NCI-H1105 (cell line): Measurements from ENCODE around the gene LRRC42.
A peak's percentile ranks its signal among the peaks of the same experiment; 100 is the strongest.

ENCODE experiments used
- DNase-seq: peaks from one replicate; lab custom pipeline; 2025; lab: John Stamatoyannopoulos, UW

Gene LRRC42

GRCh38 chr1:53942127-53942957 is 3.8 kb upstream of the LRRC42 start:
- no peak for DNase-seq

- DNase-seq, result no peak
Observed at GRCh38 chr1:53943090-53943489, 3.1 kb upstream of the LRRC42 start.

DNA sequence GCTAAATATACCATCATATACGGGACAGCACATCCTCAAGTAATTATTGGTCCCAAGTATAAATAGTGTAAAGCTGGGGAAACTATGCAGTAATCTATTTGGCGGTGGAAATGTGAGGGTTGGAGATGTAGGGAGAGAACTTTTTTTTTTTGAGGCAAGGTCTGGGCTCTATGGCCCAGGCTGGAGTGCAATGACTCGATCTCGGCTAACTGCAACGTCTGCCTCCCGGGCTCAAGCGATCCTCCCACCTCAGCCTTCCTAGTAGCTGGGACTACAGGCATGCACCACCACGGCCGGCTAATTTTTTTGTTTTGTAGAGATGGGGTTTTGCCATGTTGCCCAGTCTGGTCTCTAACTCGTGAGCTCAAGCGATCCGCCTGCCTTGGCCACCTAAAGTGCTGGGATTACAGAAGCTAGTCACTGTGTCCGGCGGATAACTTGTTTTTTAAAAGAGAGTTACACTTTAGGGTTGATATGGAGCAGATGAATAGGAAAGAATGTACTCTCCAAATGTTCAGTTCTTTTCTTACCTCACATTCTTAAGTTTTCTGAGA is 2.6 kb upstream of the LRRC42 start:
- DNase-seq, result no peak

GRCh38 chr1:53944469-53945182 is 1.5 kb upstream of the LRRC42 start:
- DNase-seq, result peak; percentile 26

DNA sequence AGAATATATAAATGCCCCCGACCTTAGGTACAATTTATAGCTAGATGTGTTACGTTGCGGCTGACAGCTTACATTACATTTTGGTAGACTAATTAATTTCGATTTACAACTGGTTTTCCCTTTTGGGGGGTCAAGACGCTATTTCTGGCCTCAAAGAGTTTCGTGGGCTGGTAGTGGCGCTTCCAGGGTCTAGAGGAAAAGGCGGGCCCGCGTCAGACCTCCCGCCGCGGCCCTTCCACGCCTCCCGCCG is 1.0 kb upstream of the LRRC42 start:
- no peak for DNase-seq

DNA sequence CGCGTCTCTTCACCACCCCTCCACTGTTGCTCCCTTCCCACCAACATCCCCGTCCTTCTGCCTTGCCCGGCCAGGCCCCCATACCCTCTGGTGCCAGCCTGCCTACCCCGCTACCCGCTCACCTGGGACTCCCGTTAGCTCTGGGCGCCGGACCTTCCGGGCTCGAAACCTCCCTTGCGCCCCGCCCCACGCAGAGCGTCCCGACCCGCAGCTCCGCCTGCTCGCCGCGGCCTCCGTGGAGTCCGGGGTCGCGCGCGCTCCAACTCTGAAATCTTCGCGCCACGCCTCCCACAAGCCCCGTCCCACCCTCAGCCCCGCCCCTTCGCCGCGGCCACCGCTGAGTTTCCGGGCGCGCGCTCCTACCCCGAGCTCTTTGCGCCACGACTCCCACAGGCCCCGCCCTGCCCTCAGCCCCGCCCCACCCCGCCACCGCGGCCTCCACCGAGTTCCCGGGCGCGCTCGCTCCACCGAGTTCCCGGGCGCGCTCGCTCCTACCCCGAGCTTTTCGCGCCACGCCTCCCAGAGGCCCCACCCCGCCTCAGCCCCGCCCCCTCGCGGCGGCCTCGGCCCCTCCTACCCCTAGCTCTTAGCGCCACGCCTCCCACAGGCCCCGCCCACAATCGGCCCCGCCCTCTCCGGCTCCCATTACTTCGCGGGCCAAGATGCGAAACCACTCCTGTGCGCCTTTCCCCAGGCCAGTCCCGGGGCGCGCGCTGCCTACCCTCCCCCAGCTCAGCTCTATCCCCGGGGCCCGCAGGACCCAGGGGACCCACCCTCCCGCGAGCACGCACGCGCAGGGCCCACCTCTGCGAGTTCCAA is 508 bp upstream of the LRRC42 start, which contains the start of gene IFT25:
IFT25 (minus strand) TSS at position 267 of the 819 bp plus-strand sequence. CDS start 5,617 bp downstream, outside the sequence.
- DNase-seq, result peak; percentile 93

- DNase-seq, result no peak
Observed at GRCh38 chr1:53947172-53947907, 1.2 kb downstream of the LRRC42 start.

GRCh38 chr1:53948291-53948690 is 2.1 kb downstream of the LRRC42 start:
- DNase-seq, result no peak

GRCh38 chr1:53949023-53949990 is 3.2 kb downstream of the LRRC42 start:
- DNase-seq, result peak; percentile 86

DNA sequence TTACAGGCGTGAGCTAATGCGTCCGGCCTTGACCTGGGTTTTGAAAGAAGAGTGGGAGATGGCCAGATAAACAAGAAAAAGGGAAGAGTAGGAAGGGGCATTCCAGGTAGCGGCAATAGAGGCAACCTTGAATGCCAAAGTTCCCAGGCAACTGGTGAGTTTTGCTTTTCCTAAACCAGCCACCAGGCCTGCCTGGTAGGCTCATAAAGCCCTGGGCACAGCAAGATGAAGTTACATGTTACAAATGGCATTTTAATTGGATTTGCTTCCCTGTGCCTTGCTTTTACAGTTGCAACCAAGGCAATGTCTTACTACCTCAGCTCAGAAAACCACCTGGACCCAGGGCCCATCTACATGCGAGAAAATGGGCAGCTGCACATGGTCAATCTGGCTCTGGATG is 5.5 kb downstream of the LRRC42 start:
- DNase-seq, result no peak

DNA sequence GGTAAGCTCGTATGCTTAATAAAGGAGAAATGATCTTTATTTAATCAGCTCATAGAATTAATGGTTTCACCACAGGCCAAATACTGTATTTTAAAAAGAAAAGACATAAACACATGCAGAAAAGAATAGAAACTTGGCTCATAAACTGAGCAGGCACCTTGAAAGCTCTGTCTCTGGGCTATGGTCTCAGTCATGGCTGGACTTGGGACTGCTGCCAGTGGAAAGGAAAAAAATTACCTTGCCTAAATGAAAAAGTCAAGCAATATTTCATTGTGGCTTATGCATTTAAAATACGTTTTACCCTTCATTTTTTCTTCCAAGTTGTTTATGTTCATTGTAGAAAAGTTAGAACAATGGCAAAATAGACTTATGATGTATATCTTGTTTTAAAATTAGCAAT is 8.0 kb downstream of the LRRC42 start:
- DNase-seq, result no peak

DNA sequence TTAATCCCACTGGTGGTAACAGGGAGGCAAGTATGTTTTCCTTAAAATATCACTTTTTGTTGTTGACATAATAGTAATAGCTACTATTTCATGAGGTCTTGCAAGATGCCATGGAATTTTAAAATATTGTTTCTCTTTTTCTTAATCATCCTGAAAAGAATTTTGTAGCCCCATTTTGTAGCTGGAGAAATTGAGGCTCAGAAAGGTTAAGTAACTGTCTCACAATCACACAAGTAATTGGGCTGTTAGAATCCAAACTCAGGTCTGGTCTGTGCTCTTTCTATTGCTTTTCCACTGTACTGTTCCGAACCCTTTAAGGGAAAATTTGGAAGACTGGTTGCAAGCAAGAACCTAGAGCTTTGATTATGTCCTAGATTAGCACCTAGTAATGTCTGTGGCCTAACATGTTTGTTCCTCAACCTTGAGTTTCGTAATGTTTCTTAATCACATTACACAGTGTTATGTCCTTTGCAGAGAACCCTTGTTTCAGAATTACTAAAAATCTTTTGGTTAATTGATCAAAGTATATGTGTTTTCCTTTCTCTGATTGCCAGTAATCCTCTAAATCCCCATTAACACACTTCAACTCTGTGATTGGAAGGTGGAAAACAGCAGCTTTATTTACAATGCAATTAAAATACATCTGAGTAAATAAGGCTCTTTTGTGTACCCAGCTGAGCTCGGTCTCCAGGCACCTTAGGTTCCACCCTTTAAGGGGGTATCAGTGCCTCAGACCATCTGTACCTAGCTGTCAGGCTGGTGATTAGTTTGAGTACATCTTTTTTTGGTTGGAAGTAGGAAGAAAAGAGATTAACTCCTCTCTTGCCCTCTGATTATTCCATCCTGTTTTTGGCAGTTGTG is 10.4 kb downstream of the LRRC42 start:
- DNase-seq, result peak; percentile 90

DNA sequence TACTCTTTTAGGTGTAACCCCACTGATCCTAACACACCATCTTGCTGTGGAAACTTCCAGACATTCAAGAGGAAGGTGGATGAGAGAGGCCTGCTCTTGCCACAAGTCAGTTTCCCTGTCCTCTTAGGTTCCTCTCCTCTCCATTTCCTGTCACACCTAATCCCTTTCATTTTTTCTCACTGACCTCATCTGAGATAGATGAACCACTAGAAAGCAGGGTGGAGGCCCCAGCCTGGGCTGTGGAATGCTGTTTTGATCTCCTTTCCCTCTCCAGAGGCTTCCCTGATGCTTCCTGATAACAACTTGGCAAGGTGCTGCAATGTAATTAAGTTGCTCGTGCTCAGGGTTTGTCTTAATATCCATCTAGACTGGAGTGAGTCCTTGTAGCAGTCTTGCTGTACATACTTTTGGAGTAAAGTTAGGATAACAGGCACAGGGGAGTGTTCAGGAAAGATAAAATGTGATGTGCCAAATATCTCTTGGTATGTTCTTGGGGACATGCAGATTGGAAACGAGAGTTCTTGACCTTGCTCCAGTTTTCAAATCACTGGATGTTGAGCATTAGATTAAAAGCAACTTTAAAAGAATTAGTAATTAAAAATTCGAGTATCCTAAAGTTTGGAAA is 11.2 kb downstream of the LRRC42 start:
- no peak for DNase-seq

DNA sequence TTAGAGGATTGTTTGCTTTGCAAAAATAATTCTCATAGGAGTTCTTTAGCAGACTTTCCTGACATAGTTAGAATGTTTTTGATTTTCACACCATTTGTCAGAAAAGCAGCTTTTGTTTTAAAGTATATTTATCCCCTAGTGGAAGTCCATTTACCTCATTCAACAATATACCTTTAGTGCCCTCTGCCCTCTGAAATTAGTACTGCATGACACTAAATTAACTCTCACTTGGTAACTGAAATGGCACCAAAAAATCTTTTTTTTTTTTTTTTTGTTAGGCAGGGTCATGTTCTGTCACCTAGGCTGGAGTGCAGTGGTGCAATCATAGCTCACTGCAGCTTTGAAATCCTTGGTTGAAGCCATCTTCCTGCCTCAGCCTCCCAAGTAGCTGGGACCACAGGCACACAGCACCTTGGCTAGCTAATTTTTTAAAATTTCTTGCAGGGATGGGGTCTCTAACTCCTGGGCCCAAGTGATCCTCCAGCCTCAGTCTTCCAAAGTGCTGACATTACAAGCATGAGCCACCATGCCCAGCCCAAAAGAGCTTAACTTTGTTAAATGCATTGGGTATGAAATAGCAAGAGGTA is 13.6 kb downstream of the LRRC42 start:
- DNase-seq, result no peak

DNA sequence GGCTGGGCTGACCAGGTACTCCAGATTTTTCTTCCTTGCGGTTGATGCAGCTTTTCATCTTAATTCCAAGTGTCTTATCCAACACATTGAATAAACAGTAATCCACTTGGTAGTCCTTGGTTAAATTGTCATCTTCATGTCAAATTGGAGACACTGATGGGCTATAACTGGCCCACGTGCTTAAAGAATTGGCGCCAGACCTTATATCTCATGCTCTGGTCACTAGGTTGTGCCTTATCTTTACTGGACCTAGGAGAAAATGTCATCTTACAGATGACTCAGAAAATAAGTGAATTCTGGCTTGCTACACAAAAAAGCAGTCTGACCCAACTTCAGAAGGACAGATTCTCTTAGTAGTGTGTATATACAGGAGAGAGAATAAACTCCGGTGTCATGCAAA is 16.2 kb downstream of the LRRC42 start:
- no peak for DNase-seq

- DNase-seq, result no peak
Observed at GRCh38 chr1:53963460-53963859, 17.3 kb downstream of the LRRC42 start.

- no peak for DNase-seq
Observed at GRCh38 chr1:53964109-53964508, 18.0 kb downstream of the LRRC42 start.

GRCh38 chr1:53966794-53967193 is 20.6 kb downstream of the LRRC42 start:
- no peak for DNase-seq
